Osteoblast (primary cell): ENCODE measurements around the gene DLGAP1. TPM values are rescaled to one million over a fixed set of nuclear protein-coding genes. Genes with fewer than 3 reads are reported as not detected.
"Not testable (repeated sequence)": the region's sequence is repeated elsewhere in the genome, so short reads cannot be mapped to it uniquely, and the experiment has no call there.

Source experiments
- DNase-seq: peaks from one replicate; pipeline ENCODE4 v3.0.0; 2011; ENCODE audit warnings: low spot score, mixed read lengths; ENCODE audit not compliant: insufficient read length; ENCODE audit errors: missing footprints
- H2AFZ ChIP-seq: 2 replicates; pipeline ENCODE4 v1.6.0; 2011; ENCODE audit warnings: mild to moderate bottlenecking, low read length
- H3K27ac ChIP-seq: 2 replicates; pipeline ENCODE4 v1.5.1; 2011; ENCODE audit warnings: mild to moderate bottlenecking, low read depth, low read length, moderate library complexity
- H3K27me3 ChIP-seq: 2 replicates; pipeline ENCODE4 v1.6.0; 2012; ENCODE audit warnings: mild to moderate bottlenecking, control low read depth, inconsistent platforms, low read length, moderate library complexity; ENCODE audit not compliant: insufficient read depth
- H3K36me3 ChIP-seq: 2 replicates; pipeline ENCODE4 v1.5.1; 2011; ENCODE audit warnings: mild to moderate bottlenecking, low read length, control low read depth, moderate library complexity; ENCODE audit not compliant: insufficient read depth
- H3K4me1 ChIP-seq: 2 replicates; pipeline ENCODE4 v1.5.1; 2011; ENCODE audit warnings: mild to moderate bottlenecking, low read length, control low read depth, moderate library complexity; ENCODE audit not compliant: insufficient read depth
- H3K4me2 ChIP-seq: 2 replicates; pipeline ENCODE4 v1.6.0; 2011; ENCODE audit warnings: mild to moderate bottlenecking, low read length; ENCODE audit not compliant: insufficient read depth
- H3K4me3 ChIP-seq: fragments of 200-600 bp; sonication (generic); 3 replicates; pipeline ENCODE4 v1.5.1; 2012; ENCODE audit warnings: mild to moderate bottlenecking, low read length, inconsistent platforms; ENCODE audit not compliant: insufficient read depth
- H3K79me2 ChIP-seq: 2 replicates; pipeline ENCODE4 v1.6.0; 2012; ENCODE audit warnings: mild to moderate bottlenecking, low read length, control low read depth, inconsistent platforms; ENCODE audit not compliant: insufficient read depth
- H3K9me3 ChIP-seq: 2 replicates; pipeline ENCODE4 v1.5.1; 2011; ENCODE audit warnings: low read depth, low read length, control low read depth
- H4K20me1 ChIP-seq: 2 replicates; pipeline ENCODE4 v1.6.0; 2012; ENCODE audit warnings: mild to moderate bottlenecking, low read length, control low read depth; ENCODE audit not compliant: insufficient read depth
- total RNA-seq: library from RNA; depleted of rRNA; stranded (reverse); fragments of >200 nt; gene quantifications from 2 replicates; pipeline ENCODE4 v1.2.3, GENCODE V29; 2012
- TF ChIP-seq, protein P1 (sequence below): IDR thresholded peaks from 2 replicates; pipeline ENCODE4 v1.5.1; 2011; ENCODE audit warnings: mild to moderate bottlenecking, low read depth, low read length, moderate library complexity; ENCODE audit errors: extremely low read depth

Gene DLGAP1
- total RNA-seq, 1 donor, result not detected

DNA sequence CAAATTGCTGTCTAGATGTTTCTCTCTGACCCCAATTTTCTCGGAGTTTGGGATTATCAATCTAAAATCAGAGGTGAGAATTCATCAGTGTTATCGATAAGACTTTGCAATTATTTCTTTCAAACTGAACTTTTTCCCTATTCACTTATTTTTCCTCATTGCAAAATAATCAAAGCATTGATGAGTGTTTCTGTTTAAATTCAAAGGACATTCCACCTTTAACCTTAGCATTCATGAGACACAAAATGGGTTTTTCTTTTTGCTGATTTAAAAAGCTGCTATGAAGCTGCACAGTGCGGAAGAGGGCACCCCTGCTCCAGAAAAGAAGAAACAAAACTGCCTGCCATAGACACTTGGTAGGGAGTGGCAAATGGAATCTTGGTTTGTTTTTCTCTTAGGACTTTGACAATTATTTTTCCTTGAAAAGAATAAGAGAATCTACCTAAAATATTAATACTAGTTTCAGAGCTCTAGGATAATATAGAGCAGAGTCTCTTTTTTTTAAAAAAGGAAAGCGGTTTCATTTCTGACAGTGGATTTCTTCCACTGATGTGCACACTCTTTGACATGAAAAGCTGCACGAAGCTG is 801.8 kb downstream of the DLGAP1 start:
- TF ChIP-seq, protein P1, sequence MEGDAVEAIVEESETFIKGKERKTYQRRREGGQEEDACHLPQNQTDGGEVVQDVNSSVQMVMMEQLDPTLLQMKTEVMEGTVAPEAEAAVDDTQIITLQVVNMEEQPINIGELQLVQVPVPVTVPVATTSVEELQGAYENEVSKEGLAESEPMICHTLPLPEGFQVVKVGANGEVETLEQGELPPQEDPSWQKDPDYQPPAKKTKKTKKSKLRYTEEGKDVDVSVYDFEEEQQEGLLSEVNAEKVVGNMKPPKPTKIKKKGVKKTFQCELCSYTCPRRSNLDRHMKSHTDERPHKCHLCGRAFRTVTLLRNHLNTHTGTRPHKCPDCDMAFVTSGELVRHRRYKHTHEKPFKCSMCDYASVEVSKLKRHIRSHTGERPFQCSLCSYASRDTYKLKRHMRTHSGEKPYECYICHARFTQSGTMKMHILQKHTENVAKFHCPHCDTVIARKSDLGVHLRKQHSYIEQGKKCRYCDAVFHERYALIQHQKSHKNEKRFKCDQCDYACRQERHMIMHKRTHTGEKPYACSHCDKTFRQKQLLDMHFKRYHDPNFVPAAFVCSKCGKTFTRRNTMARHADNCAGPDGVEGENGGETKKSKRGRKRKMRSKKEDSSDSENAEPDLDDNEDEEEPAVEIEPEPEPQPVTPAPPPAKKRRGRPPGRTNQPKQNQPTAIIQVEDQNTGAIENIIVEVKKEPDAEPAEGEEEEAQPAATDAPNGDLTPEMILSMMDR, result no peak
- H3K4me2 ChIP-seq, result peak overlapping the region; percentile 23
- no peaks in the 10 kb centered on the region for H3K9me3 ChIP-seq
- H3K4me1 ChIP-seq, result peaks cover 36% of the 10 kb centered on the region
- DNase-seq, result no peak
- H3K79me2 ChIP-seq, result no peaks in the 10 kb centered on the region
- no peaks in the 10 kb centered on the region for H4K20me1 ChIP-seq
- no peaks in the 10 kb centered on the region for H3K36me3 ChIP-seq
- H3K27ac ChIP-seq, result peak overlapping the region; percentile 93
- H3K27me3 ChIP-seq, result no peaks in the 10 kb centered on the region
- no peak overlapping the region for H3K4me3 ChIP-seq
- no peak overlapping the region for H2AFZ ChIP-seq

DNA sequence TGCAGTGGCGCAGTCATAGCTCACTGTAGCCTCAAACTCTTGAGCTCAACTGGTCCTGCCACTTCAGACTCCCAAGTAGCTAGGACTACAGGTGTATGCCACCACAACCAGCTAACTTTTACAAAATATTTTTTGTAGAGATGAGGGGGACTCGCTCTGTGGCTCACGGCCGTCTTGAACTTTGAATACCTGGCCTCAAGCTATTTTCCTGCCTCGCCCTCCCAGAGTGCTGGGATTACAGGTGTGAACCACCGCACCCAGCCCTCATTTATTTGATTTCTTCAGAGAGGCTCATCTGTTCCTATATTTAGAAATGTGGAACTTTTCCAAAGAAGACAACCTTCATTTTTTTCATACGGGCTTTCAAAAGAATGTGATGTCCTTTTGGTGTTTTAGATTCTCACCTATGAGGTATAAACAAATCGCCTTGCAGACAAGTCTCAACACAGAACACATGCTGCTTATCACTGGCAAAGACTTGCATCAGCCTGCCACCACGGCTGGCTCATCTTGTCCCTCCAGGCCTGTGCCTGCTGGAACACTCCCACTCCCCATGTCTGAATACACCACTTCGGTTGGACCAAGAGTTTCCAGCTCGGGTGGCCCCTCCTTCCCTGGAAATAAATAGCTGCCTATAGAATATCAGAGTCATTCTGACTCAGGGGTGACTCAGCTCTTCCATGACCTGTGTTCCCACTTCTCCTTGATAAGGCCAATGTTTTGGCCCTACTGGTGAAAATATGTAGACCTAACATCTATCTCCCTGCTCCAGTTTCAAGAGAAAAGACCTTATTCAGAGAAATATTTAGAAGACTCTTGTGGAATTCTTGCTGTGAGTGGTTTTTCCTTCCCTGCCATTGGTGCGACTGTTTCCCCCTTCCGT is 802.5 kb downstream of the DLGAP1 start:
- Histone ChIP-seq H3K36me3 (no peaks in the 10 kb centered on the region), H3K79me2 (no peaks in the 10 kb centered on the region), H3K4me2 (peak overlapping the region; percentile 39), H4K20me1 (no peaks in the 10 kb centered on the region), H3K27me3 (no peaks in the 10 kb centered on the region), H3K27ac (peak overlapping the region; percentile 93), H2AFZ (peak overlapping the region; percentile 2), H3K9me3 (no peaks in the 10 kb centered on the region), H3K4me3 (no peak overlapping the region), H3K4me1 (peaks cover 36% of the 10 kb centered on the region)
- TF ChIP-seq, protein P1, result no peak
- DNase-seq, result peak; percentile 92

DNA sequence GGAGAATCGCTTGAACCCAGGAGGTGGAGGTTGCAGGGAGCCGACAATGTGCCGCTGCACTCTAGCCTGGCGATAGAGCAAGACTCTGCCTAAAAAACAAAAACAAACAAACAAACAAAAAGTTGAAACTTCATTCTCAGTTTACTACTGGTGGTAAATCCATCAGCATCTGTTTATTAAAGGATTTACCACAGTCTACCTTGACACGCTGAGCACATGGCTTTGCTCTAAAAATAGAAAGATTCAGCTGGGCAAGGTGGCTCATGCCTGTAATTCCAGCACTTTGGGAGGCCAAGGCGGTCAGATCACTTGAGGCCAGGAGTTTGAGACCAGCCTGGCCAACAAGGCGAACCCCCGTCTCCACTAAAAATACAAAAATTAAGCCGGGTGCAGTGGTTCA is 803.8 kb downstream of the DLGAP1 start:
- Histone ChIP-seq H3K27ac (peak overlapping the region; percentile 92), H3K27me3 (no peaks in the 10 kb centered on the region)

DNA sequence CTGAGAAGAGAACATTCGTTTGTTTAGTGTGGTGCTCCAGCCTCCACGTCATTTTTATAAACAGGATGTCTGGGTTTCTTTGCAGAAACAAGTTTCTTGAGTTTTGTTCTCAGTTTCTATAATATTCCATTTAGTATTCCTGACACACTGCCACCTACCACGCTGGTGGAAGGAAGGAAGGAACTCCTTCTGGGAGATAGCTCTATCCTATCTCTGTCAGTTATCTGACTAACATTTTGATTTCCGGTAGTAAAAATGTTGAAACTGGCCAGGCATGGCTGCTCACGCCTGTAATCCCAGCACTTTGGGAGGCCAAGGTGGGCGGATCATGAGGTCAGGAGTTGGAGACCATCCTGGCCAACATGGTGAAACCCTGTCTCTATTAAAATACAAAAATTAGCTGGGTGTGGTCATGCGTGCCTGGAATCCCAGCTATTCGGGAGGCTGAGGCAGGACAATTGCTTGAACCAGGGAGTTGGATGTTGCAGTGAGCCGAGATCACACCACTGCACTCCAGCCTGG is 804.5 kb downstream of the DLGAP1 start:
- H3K4me3 ChIP-seq, H2AFZ ChIP-seq, H4K20me1 ChIP-seq, H3K9me3 ChIP-seq, H3K27me3 ChIP-seq, DNase-seq, H3K79me2 ChIP-seq, H3K36me3 ChIP-seq: not testable (repeated sequence)
- Histone ChIP-seq H3K4me1 (peaks cover 36% of the 10 kb centered on the region), H3K4me2 (peak overlapping the region; percentile 20), H3K27ac (peak overlapping the region; percentile 92)

More for the DNA sequence above, 803.8 kb downstream of the DLGAP1 start:
- TF ChIP-seq, protein P1, result no peak
- Histone ChIP-seq H3K36me3 (no peaks in the 10 kb centered on the region), H3K9me3 (no peaks in the 10 kb centered on the region), H3K4me1 (peaks cover 36% of the 10 kb centered on the region), H3K4me3 (no peak overlapping the region), H3K4me2 (no peak overlapping the region), H3K79me2 (no peaks in the 10 kb centered on the region), H4K20me1 (no peaks in the 10 kb centered on the region), H2AFZ (no peak overlapping the region)
- no peak for DNase-seq
